GM12878 (cell line): ENCODE results near the gene HS6ST1. TPM values are rescaled to one million over a fixed set of nuclear protein-coding genes. Genes with fewer than 3 reads are reported as not detected.

Experiments
- BHLHE40 ChIP-seq, 2 experiments: fragments of 450-650 bp in 1 of 2; IDR thresholded peaks; 2 replicates each; pipeline ENCODE4 v1.6.1; 2011 to 2017; ENCODE audit warnings: low read depth in 2 of 2, borderline replicate concordance in 1 of 2, improper control_type of control experiment in 1 of 2, low read length in 1 of 2, mild to moderate bottlenecking in 1 of 2
- BRCA1 ChIP-seq: IDR thresholded peaks from 2 replicates; pipeline ENCODE4 v1.6.1; 2011; ENCODE audit warnings: low read depth, low read length, improper control_type of control experiment
- CBX3 ChIP-seq: fragments of 200-600 bp; sonication (generic); IDR thresholded peaks from 2 replicates; pipeline ENCODE4 v1.6.1; 2016; ENCODE audit warnings: low read depth, borderline replicate concordance
- IRF3 ChIP-seq: fragments of 450-650 bp; IDR thresholded peaks from 2 replicates; pipeline ENCODE4 v1.6.1; 2014; ENCODE audit warnings: mild to moderate bottlenecking
- MYB ChIP-seq: fragments of 150-350 bp; IDR thresholded peaks from 2 replicates; pipeline ENCODE4 v1.6.1; 2014; ENCODE audit warnings: mild to moderate bottlenecking, low read depth, low read length, borderline replicate concordance
- ZNF687 ChIP-seq: fragments of 450-650 bp; IDR thresholded peaks from 2 replicates; pipeline ENCODE4 v1.6.1; 2017; ENCODE audit warnings: mild to moderate bottlenecking, moderate library complexity
- ZZZ3 ChIP-seq: IDR thresholded peaks from 2 replicates; pipeline ENCODE4 v1.6.1; 2011; ENCODE audit warnings: low read depth; ENCODE audit not compliant: control insufficient read depth, insufficient read length
- polyA plus RNA-seq, 11 experiments: library from polyadenylated mRNA; depleted of rRNA in 4 of 11; unstranded in 6 of 11; stranded (reverse) in 5 of 11; fragments of >200 nt; fragmentation: Nextera tagmentation in 4 of 11; fragmentation: Illumina TruSeq in 1 of 11; extraction: Ambion mirVana in 4 of 11; extraction: Trizol in 1 of 11; gene quantifications; 1 replicate in 1 of 11; 2 replicates in 10 of 11; pipeline versions ENCODE4 v1.2.1 to v1.2.3, GENCODE V29; 2011 to 2016; ENCODE audit warnings: inconsistent platforms in 2 of 11, missing spikeins in 2 of 11, low read depth in 1 of 11
- total RNA-seq, 4 experiments: library from RNA; depleted of rRNA in 3 of 4; stranded (reverse); fragments of >200 nt in 3 of 4; fragmentation: Illumina TruSeq in 1 of 4; extraction: Trizol in 1 of 4; gene quantifications; 2 replicates each; pipeline versions ENCODE4 v1.2.1 to v1.2.3, GENCODE V29; 2013 to 2021

Gene HS6ST1
- total and polyA plus RNA-seq, 10 of the 15 experiments (the other 5 are each of a cell fraction or from before 2014, with no cell fraction given) = 0.48 to 17.0 (median 4.7) TPM

GRCh38 chr2:128274218-128274617, 44.5 kb downstream of the HS6ST1 start (continued):
- no peak for TF ChIP-seq ZNF687
- TF ChIP-seq CBX3 = no peak
- no peak for TF ChIP-seq IRF3
- no peak for TF ChIP-seq BRCA1
- no peak for TF ChIP-seq BHLHE40 (IDR thresholded peaks at IDR 0.05; ENCODE audit: borderline replicate concordance in 1 of 2, low read depth in 2 of 2, low read length in 1 of 2)
- TF ChIP-seq ZZZ3 = no peak
- TF ChIP-seq MYB = no peak
